ES-I3 (cell line): ENCODE results near the gene SIDT2.
A peak's percentile ranks its signal among the peaks of the same experiment; 100 is the strongest.
"Not testable (repeated sequence)": the region's sequence is repeated elsewhere in the genome, so short reads cannot be mapped to it uniquely, and the experiment has no call there.

Experiments used
- H3K36me3 ChIP-seq: 2 replicates; pipeline ENCODE4 v1.6.1; 2013; ENCODE audit warnings: mild to moderate bottlenecking, low read length, control low read depth, moderate library complexity; ENCODE audit not compliant: insufficient read depth
- H3K4me1 ChIP-seq: 2 replicates; pipeline ENCODE4 v1.6.1; 2013; ENCODE audit warnings: mild to moderate bottlenecking, control low read depth, low read length; ENCODE audit not compliant: insufficient read depth
- H3K9ac ChIP-seq: 2 replicates; pipeline ENCODE4 v1.6.1; 2013; ENCODE audit warnings: low read depth, mild to moderate bottlenecking, low read length, moderate library complexity
- H3K9me3 ChIP-seq: 2 replicates; pipeline ENCODE4 v1.6.1; 2013; ENCODE audit warnings: mild to moderate bottlenecking, low read length, moderate library complexity; ENCODE audit not compliant: control insufficient read depth, insufficient read depth

Gene SIDT2

GRCh38 chr11:117180020-117180419, 1.5 kb downstream of the SIDT2 start:
- H3K4me1 ChIP-seq = peaks cover 9% of the 10 kb centered on the region
- H3K9ac ChIP-seq = peak overlapping the region; percentile 64; the same call in 1 of the 2 replicates
- H3K36me3 ChIP-seq = peaks cover 7% of the 10 kb centered on the region; the same call in 1 of the 2 replicates
- no peaks in the 10 kb centered on the region for H3K9me3 ChIP-seq

- Histone ChIP-seq H3K36me3 (peaks cover 10% of the 10 kb centered on the region; the same call in 1 of the 2 replicates), H3K9ac (no peak overlapping the region), H3K9me3 (no peaks in the 10 kb centered on the region), H3K4me1 (peaks cover 9% of the 10 kb centered on the region)
Measured at GRCh38 chr11:117180661-117181585, 2.4 kb downstream of the SIDT2 start.

GRCh38 chr11:117181586-117182550, 3.3 kb downstream of the SIDT2 start:
- H3K9ac ChIP-seq = no peak overlapping the region
- no peaks in the 10 kb centered on the region for H3K9me3 ChIP-seq
- peaks cover 8% of the 10 kb centered on the region; the same call in 1 of the 2 replicates for H3K36me3 ChIP-seq
- peaks cover 9% of the 10 kb centered on the region for H3K4me1 ChIP-seq

- no peak overlapping the region for H3K9ac ChIP-seq
- H3K36me3 ChIP-seq = peaks cover 8% of the 10 kb centered on the region; the same call in 1 of the 2 replicates
- peaks cover 9% of the 10 kb centered on the region for H3K4me1 ChIP-seq
- no peaks in the 10 kb centered on the region for H3K9me3 ChIP-seq
Measured at GRCh38 chr11:117182551-117182935, 4.0 kb downstream of the SIDT2 start.

GRCh38 chr11:117183178-117183577, 4.6 kb downstream of the SIDT2 start:
- H3K9me3 ChIP-seq, H3K4me1 ChIP-seq, H3K9ac ChIP-seq, H3K36me3 ChIP-seq: not testable (repeated sequence)

- H3K4me1 ChIP-seq = peaks cover 9% of the 10 kb centered on the region
Measured at GRCh38 chr11:117183724-117184349, 5.3 kb downstream of the SIDT2 start.

GRCh38 chr11:117185736-117186430, 7.3 kb downstream of the SIDT2 start:
- Histone ChIP-seq H3K4me1 (no peaks in the 10 kb centered on the region; the same call in 1 of the 2 replicates), H3K36me3 (peaks cover 8% of the 10 kb centered on the region; the same call in 1 of the 2 replicates), H3K9me3 (no peaks in the 10 kb centered on the region), H3K9ac (no peak overlapping the region)

More at GRCh38 chr11:117183724-117184349, 5.3 kb downstream of the SIDT2 start:
- Histone ChIP-seq H3K36me3 (peaks cover 8% of the 10 kb centered on the region; the same call in 1 of the 2 replicates), H3K9ac (no peak overlapping the region), H3K9me3 (no peaks in the 10 kb centered on the region)

- Histone ChIP-seq H3K4me1 (no peaks in the 10 kb centered on the region), H3K9me3 (no peaks in the 10 kb centered on the region), H3K36me3 (peaks cover 8% of the 10 kb centered on the region; the same call in 1 of the 2 replicates), H3K9ac (no peak overlapping the region)
Measured at GRCh38 chr11:117186431-117186761, 7.9 kb downstream of the SIDT2 start.

- Histone ChIP-seq H3K9me3 (no peaks in the 10 kb centered on the region), H3K36me3 (peaks cover 8% of the 10 kb centered on the region; the same call in 1 of the 2 replicates), H3K4me1 (no peaks in the 10 kb centered on the region), H3K9ac (no peak overlapping the region)
Measured at GRCh38 chr11:117187007-117187406, 8.5 kb downstream of the SIDT2 start.

- Histone ChIP-seq H3K36me3 (peaks cover 6% of the 10 kb centered on the region; the same call in 1 of the 2 replicates), H3K9ac (no peak overlapping the region), H3K4me1 (no peaks in the 10 kb centered on the region), H3K9me3 (no peaks in the 10 kb centered on the region)
Measured at GRCh38 chr11:117187428-117187798, 8.9 kb downstream of the SIDT2 start.

- Histone ChIP-seq H3K9ac (no peak overlapping the region), H3K9me3 (no peaks in the 10 kb centered on the region), H3K4me1 (no peaks in the 10 kb centered on the region), H3K36me3 (peaks cover 3% of the 10 kb centered on the region)
Measured at GRCh38 chr11:117187799-117188481, 9.4 kb downstream of the SIDT2 start.

- Histone ChIP-seq H3K4me1 (no peaks in the 10 kb centered on the region), H3K36me3 (peaks cover 3% of the 10 kb centered on the region), H3K9ac (no peak overlapping the region), H3K9me3 (no peaks in the 10 kb centered on the region)
Measured at GRCh38 chr11:117188620-117189081, 10.1 kb downstream of the SIDT2 start.
